SJSA1 (cell line): Measurements from ENCODE around the gene SLIT1. TPM values are rescaled to one million over a fixed set of nuclear protein-coding genes. Genes with fewer than 3 reads are reported as not detected.

ENCODE experiments used
- DNase-seq, 2 experiments: peaks; one replicate each; pipeline ENCODE4 v3.0.0-alpha.2; 2015 to 2020; ENCODE audit warnings: low spot score in 2 of 2, low read depth in 1 of 2
- H3K27ac ChIP-seq: fragments of 250-450 bp; sonication (Bioruptor Pico); 2 replicates; pipeline ENCODE4 v1.5.1; 2020; ENCODE audit warnings: mild to moderate bottlenecking, moderate library complexity
- H3K27me3 ChIP-seq: fragments of 250-450 bp; sonication (Bioruptor Pico); replicated peaks from 2 replicates; pipeline ENCODE4 v1.5.1; 2020; ENCODE audit warnings: mild to moderate bottlenecking, moderate library complexity
- H3K36me3 ChIP-seq: fragments of 250-450 bp; sonication (Bioruptor Pico); 2 replicates; pipeline ENCODE4 v1.5.1; 2020; ENCODE audit warnings: mild to moderate bottlenecking
- H3K4me1 ChIP-seq: fragments of 250-450 bp; sonication (Bioruptor Pico); replicated peaks from 2 replicates; pipeline ENCODE4 v1.6.1; 2021; ENCODE audit warnings: mild to moderate bottlenecking
- H3K4me3 ChIP-seq: fragments of 250-450 bp; sonication (Bioruptor Pico); 2 replicates; pipeline ENCODE4 v1.5.1; 2020; ENCODE audit warnings: mild to moderate bottlenecking
- H3K9me3 ChIP-seq: fragments of 250-450 bp; sonication (Bioruptor Pico); replicated peaks from 2 replicates; pipeline ENCODE4 v1.5.1; 2020; ENCODE audit warnings: mild to moderate bottlenecking
- total RNA-seq: library from RNA; depleted of rRNA; stranded (reverse); fragments of >200 nt; shearing (Covaris generic); gene quantifications from 2 replicates; pipeline ENCODE4 v1.2.3, GENCODE V29; 2014

The SLIT1 gene
- total RNA-seq, 1 experiment from 2014 or later = not detected

GRCh38 chr10:97018251-97019212 is 167.2 kb downstream of the SLIT1 start:
- H3K36me3 ChIP-seq = no peaks in the 10 kb centered on the region
- no peak overlapping the region for H3K27ac ChIP-seq
- no peaks in the 10 kb centered on the region for H3K9me3 ChIP-seq
- H3K4me1 ChIP-seq = peaks cover 17% of the 10 kb centered on the region
- no peaks in the 10 kb centered on the region for H3K27me3 ChIP-seq
- H3K4me3 ChIP-seq = no peak overlapping the region
- no peak for DNase-seq

- H3K4me1 ChIP-seq = peaks cover 12% of the 10 kb centered on the region
- H3K9me3 ChIP-seq = no peaks in the 10 kb centered on the region
- no peaks in the 10 kb centered on the region for H3K27me3 ChIP-seq
- H3K36me3 ChIP-seq = no peaks in the 10 kb centered on the region
- no peak overlapping the region for H3K27ac ChIP-seq
- DNase-seq = no peak
- no peak overlapping the region for H3K4me3 ChIP-seq
These were observed 168.3 kb downstream of the SLIT1 start for GRCh38 chr10:97017474-97017903.

GRCh38 chr10:97016728-97017473 is 168.9 kb downstream of the SLIT1 start:
- H3K27me3 ChIP-seq = no peaks in the 10 kb centered on the region
- DNase-seq = no peak
- no peak overlapping the region for H3K4me3 ChIP-seq
- no peaks in the 10 kb centered on the region for H3K36me3 ChIP-seq
- no peak overlapping the region for H3K27ac ChIP-seq
- no peaks in the 10 kb centered on the region for H3K9me3 ChIP-seq
- H3K4me1 ChIP-seq = peaks cover 12% of the 10 kb centered on the region

GRCh38 chr10:97015240-97015639 is 170.5 kb downstream of the SLIT1 start:
- H3K4me3 ChIP-seq = no peak overlapping the region
- H3K9me3 ChIP-seq = no peaks in the 10 kb centered on the region
- H3K36me3 ChIP-seq = no peaks in the 10 kb centered on the region
- H3K27ac ChIP-seq = no peak overlapping the region
- peaks cover 3% of the 10 kb centered on the region for H3K4me1 ChIP-seq
- no peaks in the 10 kb centered on the region for H3K27me3 ChIP-seq
- no peak for DNase-seq

GRCh38 chr10:97013983-97014382 is 171.8 kb downstream of the SLIT1 start:
- H3K36me3 ChIP-seq = no peaks in the 10 kb centered on the region
- H3K27me3 ChIP-seq = no peaks in the 10 kb centered on the region
- DNase-seq = no peak
- H3K4me3 ChIP-seq = no peak overlapping the region
- H3K27ac ChIP-seq = no peak overlapping the region
- no peaks in the 10 kb centered on the region for H3K4me1 ChIP-seq
- H3K9me3 ChIP-seq = no peaks in the 10 kb centered on the region; the same call in 1 of the 2 replicates

- H3K27ac ChIP-seq = no peak overlapping the region
- no peak for DNase-seq
- H3K27me3 ChIP-seq = no peaks in the 10 kb centered on the region
- no peaks in the 10 kb centered on the region for H3K4me1 ChIP-seq
- no peak overlapping the region for H3K4me3 ChIP-seq
- no peaks in the 10 kb centered on the region for H3K36me3 ChIP-seq
- H3K9me3 ChIP-seq = no peaks in the 10 kb centered on the region; the same call in 1 of the 2 replicates
These were observed 172.2 kb downstream of the SLIT1 start for GRCh38 chr10:97013568-97013967.

GRCh38 chr10:97012470-97012869 is 173.3 kb downstream of the SLIT1 start:
- H3K36me3 ChIP-seq = no peaks in the 10 kb centered on the region
- H3K27ac ChIP-seq = no peak overlapping the region
- H3K4me3 ChIP-seq = no peak overlapping the region
- no peak for DNase-seq
- H3K4me1 ChIP-seq = no peaks in the 10 kb centered on the region
- no peaks in the 10 kb centered on the region for H3K27me3 ChIP-seq
- peaks cover 2% of the 10 kb centered on the region; the same call in 1 of the 2 replicates for H3K9me3 ChIP-seq

GRCh38 chr10:97011397-97011796 is 174.4 kb downstream of the SLIT1 start:
- Histone ChIP-seq H3K27me3 (no peaks in the 10 kb centered on the region), H3K27ac (no peak overlapping the region), H3K36me3 (no peaks in the 10 kb centered on the region), H3K4me1 (no peaks in the 10 kb centered on the region), H3K4me3 (no peak overlapping the region), H3K9me3 (peaks cover 3% of the 10 kb centered on the region; the same call in 1 of the 2 replicates)
- DNase-seq = no peak

GRCh38 chr10:97010695-97011206 is 175.0 kb downstream of the SLIT1 start:
- H3K9me3 ChIP-seq = peaks cover 3% of the 10 kb centered on the region; the same call in 1 of the 2 replicates
- H3K4me3 ChIP-seq = no peak overlapping the region
- DNase-seq = no peak
- no peaks in the 10 kb centered on the region for H3K27me3 ChIP-seq
- no peaks in the 10 kb centered on the region for H3K36me3 ChIP-seq
- no peaks in the 10 kb centered on the region for H3K4me1 ChIP-seq
- no peak overlapping the region for H3K27ac ChIP-seq

GRCh38 chr10:97007417-97007816 is 178.3 kb downstream of the SLIT1 start:
- no peaks in the 10 kb centered on the region for H3K27me3 ChIP-seq
- no peak for DNase-seq
- no peak overlapping the region for H3K4me3 ChIP-seq
- H3K36me3 ChIP-seq = no peaks in the 10 kb centered on the region
- no peak overlapping the region for H3K27ac ChIP-seq
- H3K4me1 ChIP-seq = no peaks in the 10 kb centered on the region
- H3K9me3 ChIP-seq = peaks cover 3% of the 10 kb centered on the region; the same call in 1 of the 2 replicates

GRCh38 chr10:97006364-97006763 is 179.4 kb downstream of the SLIT1 start:
- no peak overlapping the region for H3K27ac ChIP-seq
- H3K36me3 ChIP-seq = no peaks in the 10 kb centered on the region
- no peaks in the 10 kb centered on the region for H3K4me1 ChIP-seq
- no peak for DNase-seq
- peaks cover 3% of the 10 kb centered on the region; the same call in 1 of the 2 replicates for H3K9me3 ChIP-seq
- no peaks in the 10 kb centered on the region for H3K27me3 ChIP-seq
- H3K4me3 ChIP-seq = no peak overlapping the region

GRCh38 chr10:97005349-97005748 is 180.4 kb downstream of the SLIT1 start:
- Histone ChIP-seq H3K4me3 (no peak overlapping the region), H3K4me1 (no peaks in the 10 kb centered on the region), H3K9me3 (peaks cover 3% of the 10 kb centered on the region; the same call in 1 of the 2 replicates), H3K27ac (no peak overlapping the region), H3K36me3 (no peaks in the 10 kb centered on the region), H3K27me3 (no peaks in the 10 kb centered on the region)
- DNase-seq = no peak

GRCh38 chr10:97004591-97004990 is 181.2 kb downstream of the SLIT1 start:
- Histone ChIP-seq H3K9me3 (peaks cover 3% of the 10 kb centered on the region; the same call in 1 of the 2 replicates), H3K4me3 (no peak overlapping the region), H3K27ac (no peak overlapping the region), H3K4me1 (no peaks in the 10 kb centered on the region), H3K27me3 (no peaks in the 10 kb centered on the region), H3K36me3 (no peaks in the 10 kb centered on the region)
- no peak for DNase-seq
